Amniotic stem cell (primary cell): ENCODE data around the gene ZNF264.
"Not testable (repeated sequence)": the region's sequence is repeated elsewhere in the genome, so short reads cannot be mapped to it uniquely, and the experiment has no call there.

Experiments
- DNase-seq: peaks from one replicate; lab custom pipeline; 2025; lab: John Stamatoyannopoulos, UW

Gene ZNF264

GRCh38 chr19:57245959-57246358, 54.7 kb downstream of the ZNF264 start:
- DNase-seq, result no peak

GRCh38 chr19:57248646-57249045, 57.3 kb downstream of the ZNF264 start:
- no peak for DNase-seq

- no peak for DNase-seq
Observed at GRCh38 chr19:57249329-57249728, 58.0 kb downstream of the ZNF264 start.

GRCh38 chr19:57253767-57254166, 62.5 kb downstream of the ZNF264 start:
- DNase-seq, result not testable (repeated sequence)

GRCh38 chr19:57262044-57262443, 70.7 kb downstream of the ZNF264 start:
- DNase-seq, result no peak

GRCh38 chr19:57263244-57263741, 72.0 kb downstream of the ZNF264 start:
- DNase-seq, result no peak

GRCh38 chr19:57267291-57267690, 76.0 kb downstream of the ZNF264 start:
- DNase-seq, result no peak

GRCh38 chr19:57269515-57270250, 78.4 kb downstream of the ZNF264 start:
- peak; percentile 86 for DNase-seq

GRCh38 chr19:57271280-57271679, 80.0 kb downstream of the ZNF264 start:
- no peak for DNase-seq
